Measurements from ENCODE around the gene CTNNA3. TPM values are rescaled to one million over a fixed set of nuclear protein-coding genes. Genes with fewer than 3 reads are reported as not detected.

CTNNA3 gene
- total RNA-seq, 1 donor from 2014 or later, result 0.30 TPM

DNA sequence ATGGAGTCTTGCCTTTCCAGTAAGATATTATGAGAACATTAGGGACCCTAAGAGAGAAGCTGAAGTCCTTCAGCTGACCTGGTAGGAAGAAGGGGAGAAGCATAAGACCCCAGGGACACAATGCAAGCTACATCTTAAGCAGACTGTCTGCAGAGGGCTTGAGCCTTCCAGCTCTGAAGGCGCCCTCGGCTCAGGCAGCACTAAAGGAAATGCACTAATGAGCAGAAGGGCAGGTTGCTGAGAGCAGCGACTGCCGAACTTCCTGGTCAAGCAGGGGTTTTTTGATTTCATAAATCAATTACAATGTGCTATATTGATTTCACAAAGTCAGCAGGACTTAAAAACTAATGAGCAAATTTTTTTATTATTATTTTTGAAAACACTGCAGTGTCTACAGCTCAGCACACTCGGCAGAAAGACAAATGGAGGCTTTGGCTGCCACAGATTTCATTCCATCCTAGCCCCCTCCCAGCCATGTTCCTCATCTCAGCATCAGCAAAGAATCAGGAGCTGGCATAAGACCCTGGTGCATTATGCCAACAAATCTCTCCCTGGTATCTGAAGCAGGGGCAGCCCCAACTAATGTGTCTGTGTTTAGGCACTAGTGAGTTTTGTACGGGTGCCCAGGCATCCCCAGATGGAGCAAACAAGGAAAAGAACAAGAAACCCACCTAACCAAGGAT is 713.1 kb downstream of the CTNNA3 start:
- Mint-ChIP-seq H3K36me3 (ENCODE audit: unreplicated experiment) (no peaks in the 10 kb centered on the region), H3K9me3 (ENCODE audit: unreplicated experiment) (no peaks in the 10 kb centered on the region), H3K4me1 (ENCODE audit: unreplicated experiment) (no peaks in the 10 kb centered on the region), H3K4me3 (ENCODE audit: unreplicated experiment) (no peak overlapping the region), H3K27ac (ENCODE audit: unreplicated experiment) (no peak overlapping the region), H3K27me3 (ENCODE audit: unreplicated experiment) (peaks cover 13% of the 10 kb centered on the region)
- TF ChIP-seq, protein P1, sequence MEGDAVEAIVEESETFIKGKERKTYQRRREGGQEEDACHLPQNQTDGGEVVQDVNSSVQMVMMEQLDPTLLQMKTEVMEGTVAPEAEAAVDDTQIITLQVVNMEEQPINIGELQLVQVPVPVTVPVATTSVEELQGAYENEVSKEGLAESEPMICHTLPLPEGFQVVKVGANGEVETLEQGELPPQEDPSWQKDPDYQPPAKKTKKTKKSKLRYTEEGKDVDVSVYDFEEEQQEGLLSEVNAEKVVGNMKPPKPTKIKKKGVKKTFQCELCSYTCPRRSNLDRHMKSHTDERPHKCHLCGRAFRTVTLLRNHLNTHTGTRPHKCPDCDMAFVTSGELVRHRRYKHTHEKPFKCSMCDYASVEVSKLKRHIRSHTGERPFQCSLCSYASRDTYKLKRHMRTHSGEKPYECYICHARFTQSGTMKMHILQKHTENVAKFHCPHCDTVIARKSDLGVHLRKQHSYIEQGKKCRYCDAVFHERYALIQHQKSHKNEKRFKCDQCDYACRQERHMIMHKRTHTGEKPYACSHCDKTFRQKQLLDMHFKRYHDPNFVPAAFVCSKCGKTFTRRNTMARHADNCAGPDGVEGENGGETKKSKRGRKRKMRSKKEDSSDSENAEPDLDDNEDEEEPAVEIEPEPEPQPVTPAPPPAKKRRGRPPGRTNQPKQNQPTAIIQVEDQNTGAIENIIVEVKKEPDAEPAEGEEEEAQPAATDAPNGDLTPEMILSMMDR (IDR thresholded peaks at IDR 0.05), result no peak
- no peak for DNase-seq (ENCODE audit: extremely low spot score, unreplicated experiment)

DNA sequence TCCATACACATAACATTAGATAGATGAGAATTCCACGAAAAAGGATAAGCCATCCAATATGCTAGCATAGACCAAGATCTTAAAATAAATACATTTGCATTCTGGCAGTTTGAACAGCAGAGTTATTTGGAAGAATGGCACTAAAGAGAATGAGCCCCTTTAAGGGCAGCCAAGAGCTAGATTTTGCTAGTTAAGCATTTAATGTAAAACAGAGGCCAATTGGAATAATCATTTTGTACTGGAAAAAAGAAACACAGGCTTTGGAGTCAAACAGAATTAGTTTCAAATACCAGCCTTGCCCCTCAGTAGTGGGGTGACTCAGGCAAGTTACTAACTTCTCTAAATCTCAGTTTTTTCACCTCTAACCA is 714.0 kb downstream of the CTNNA3 start:
- no peaks in the 10 kb centered on the region for H3K36me3 Mint-ChIP-seq (ENCODE audit: unreplicated experiment)
- TF ChIP-seq, protein P1 (IDR thresholded peaks at IDR 0.05), result no peak
- no peaks in the 10 kb centered on the region for H3K4me1 Mint-ChIP-seq (ENCODE audit: unreplicated experiment)
- DNase-seq (ENCODE audit: extremely low spot score, unreplicated experiment), result no peak
- peaks cover 8% of the 10 kb centered on the region for H3K27me3 Mint-ChIP-seq (ENCODE audit: unreplicated experiment)
- no peaks in the 10 kb centered on the region for H3K9me3 Mint-ChIP-seq (ENCODE audit: unreplicated experiment)
- H3K4me3 Mint-ChIP-seq (ENCODE audit: unreplicated experiment), result no peak overlapping the region
- H3K27ac Mint-ChIP-seq (ENCODE audit: unreplicated experiment), result no peak overlapping the region

DNA sequence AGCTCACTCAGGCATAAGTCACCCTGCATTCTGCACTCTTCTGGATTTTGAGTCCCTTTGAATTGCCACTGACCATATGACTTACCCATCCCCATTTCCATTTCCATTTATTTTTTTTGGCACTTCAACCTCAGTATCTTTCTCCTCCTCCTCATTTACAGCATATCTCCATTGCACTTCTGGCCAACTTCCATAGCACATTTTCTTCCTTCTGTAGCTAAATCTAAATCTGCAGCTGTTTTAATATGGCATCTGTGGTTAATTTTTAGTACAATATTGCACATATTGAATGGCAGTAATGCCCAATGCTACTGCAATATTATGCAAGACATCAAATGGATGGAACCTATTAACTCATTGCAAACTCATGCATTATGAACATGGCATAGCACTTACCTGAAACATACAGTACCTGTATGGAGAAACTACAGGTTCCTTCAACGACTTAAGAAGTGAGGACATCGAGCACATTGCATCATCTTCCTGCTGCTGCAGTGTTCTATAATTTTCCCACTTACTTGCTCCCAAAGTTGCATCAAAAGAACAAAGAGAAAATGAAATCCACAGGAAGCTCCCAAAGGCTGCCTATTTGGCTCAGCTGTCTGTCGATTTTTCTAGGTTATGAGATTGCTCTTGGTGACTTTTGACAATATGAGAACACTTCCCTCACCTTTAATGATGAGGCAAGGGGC is 714.5 kb downstream of the CTNNA3 start:
- Mint-ChIP-seq H3K9me3 (ENCODE audit: unreplicated experiment) (no peaks in the 10 kb centered on the region), H3K36me3 (ENCODE audit: unreplicated experiment) (no peaks in the 10 kb centered on the region), H3K27ac (ENCODE audit: unreplicated experiment) (no peak overlapping the region), H3K27me3 (ENCODE audit: unreplicated experiment) (peaks cover 7% of the 10 kb centered on the region), H3K4me3 (ENCODE audit: unreplicated experiment) (no peak overlapping the region), H3K4me1 (ENCODE audit: unreplicated experiment) (no peaks in the 10 kb centered on the region)
- DNase-seq (ENCODE audit: extremely low spot score, unreplicated experiment), result no peak
- TF ChIP-seq, protein P1 (IDR thresholded peaks at IDR 0.05), result no peak

DNA sequence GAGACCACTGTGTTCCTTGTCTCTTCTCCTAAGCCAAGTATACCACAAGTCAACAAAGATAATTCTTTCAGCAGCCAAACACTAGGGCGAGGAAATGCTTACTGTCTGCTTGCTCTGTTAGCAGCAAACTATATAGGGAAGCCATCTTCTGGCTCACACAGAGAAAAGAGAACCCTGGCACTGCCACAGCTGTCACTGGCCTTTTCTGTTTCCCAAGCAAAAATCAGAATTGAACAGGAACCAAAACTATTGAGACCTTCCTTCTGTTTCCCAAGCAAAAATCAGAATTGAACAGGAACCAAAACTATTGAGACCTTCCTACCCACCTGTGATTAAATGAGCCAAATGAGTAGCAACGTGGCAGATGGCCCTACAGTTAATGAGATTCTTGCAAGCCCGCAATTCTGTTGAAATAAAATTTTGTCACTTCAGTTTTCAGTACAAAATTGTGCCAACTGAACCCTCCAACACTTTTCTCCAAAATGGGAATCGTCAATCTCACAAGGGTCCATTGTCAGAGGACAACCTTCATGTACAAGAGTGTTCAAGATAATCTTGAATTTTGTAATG is 715.7 kb downstream of the CTNNA3 start:
- DNase-seq (ENCODE audit: extremely low spot score, unreplicated experiment), result no peak
- Mint-ChIP-seq H3K4me3 (ENCODE audit: unreplicated experiment) (no peak overlapping the region), H3K36me3 (ENCODE audit: unreplicated experiment) (no peaks in the 10 kb centered on the region), H3K9me3 (ENCODE audit: unreplicated experiment) (no peaks in the 10 kb centered on the region), H3K27me3 (ENCODE audit: unreplicated experiment) (peaks cover 7% of the 10 kb centered on the region), H3K27ac (ENCODE audit: unreplicated experiment) (no peak overlapping the region), H3K4me1 (ENCODE audit: unreplicated experiment) (no peaks in the 10 kb centered on the region)
- TF ChIP-seq, protein P1 (IDR thresholded peaks at IDR 0.05), result no peak

DNA sequence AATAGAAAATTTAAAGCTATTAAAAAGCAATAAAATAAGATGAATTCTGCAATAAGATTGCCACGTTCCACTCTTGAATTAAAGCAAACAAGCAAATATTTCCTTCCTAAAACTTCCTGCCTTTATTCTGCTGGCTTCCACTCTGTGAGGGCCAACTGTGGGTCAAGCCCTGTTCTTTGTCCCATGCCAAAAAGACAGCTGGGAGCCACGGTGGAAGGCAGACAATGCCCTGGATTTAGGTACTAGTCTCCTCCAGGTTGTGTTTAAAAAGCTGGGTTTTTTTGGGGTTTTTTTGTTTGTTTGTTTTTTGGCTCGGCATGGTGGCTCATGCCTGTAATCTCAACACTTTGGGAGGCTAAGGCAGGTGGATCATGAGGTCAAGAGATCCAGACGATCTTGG is 731.0 kb downstream of the CTNNA3 start:
- TF ChIP-seq, protein P1 (IDR thresholded peaks at IDR 0.05), result no peak
- H3K4me3 Mint-ChIP-seq (ENCODE audit: unreplicated experiment), result no peak overlapping the region
- no peak overlapping the region for H3K27ac Mint-ChIP-seq (ENCODE audit: unreplicated experiment)
- H3K36me3 Mint-ChIP-seq (ENCODE audit: unreplicated experiment), result no peaks in the 10 kb centered on the region
- no peak for DNase-seq (ENCODE audit: extremely low spot score, unreplicated experiment)
- H3K27me3 Mint-ChIP-seq (ENCODE audit: unreplicated experiment), result peaks cover 5% of the 10 kb centered on the region
- no peaks in the 10 kb centered on the region for H3K4me1 Mint-ChIP-seq (ENCODE audit: unreplicated experiment)
- no peaks in the 10 kb centered on the region for H3K9me3 Mint-ChIP-seq (ENCODE audit: unreplicated experiment)
